ENCODE data around the gene MON2. TPM values are rescaled to one million over a fixed set of nuclear protein-coding genes. Genes with fewer than 3 reads are reported as not detected.

The MON2 gene
- total RNA-seq, 1 donor from 2014 or later: 62.3 TPM

- peak overlapping the region; percentile 42 for H3K4me3 Mint-ChIP-seq
These were observed 140.0 kb downstream of the MON2 start for GRCh38 chr12:62606654-62607053.

GRCh38 chr12:62613081-62613480 is 146.5 kb downstream of the MON2 start:
- H3K9me3 Mint-ChIP-seq: peaks cover 5% of the 10 kb centered on the region
- peaks cover 2% of the 10 kb centered on the region for H3K36me3 ChIP-seq
- H3K9ac ChIP-seq: no peak overlapping the region
- no peaks in the 10 kb centered on the region for H4K20me1 ChIP-seq (ENCODE audit: low read depth)
- no peak overlapping the region for H2AFZ ChIP-seq (replicated peaks)
- no peaks in the 10 kb centered on the region for H3K27me3 ChIP-seq
- no peak for TF ChIP-seq EZH2phosphoT487 (IDR thresholded peaks at IDR 0.05)
- no peak for TF ChIP-seq CTCF (IDR thresholded peaks at IDR 0.05)
- no peak for TF ChIP-seq EZH2 (IDR thresholded peaks at IDR 0.05)
- no peak overlapping the region for H3K27ac Mint-ChIP-seq
- no peak overlapping the region for H3K4me3 ChIP-seq
- H3K9me3 ChIP-seq (ENCODE audit: low read depth): no peaks in the 10 kb centered on the region
- no peaks in the 10 kb centered on the region for H3K27me3 Mint-ChIP-seq (ENCODE audit: insufficient read depth, low read depth)
- H3K36me3 Mint-ChIP-seq: peaks cover 37% of the 10 kb centered on the region
- H3F3A ChIP-seq (ENCODE audit: low read depth): peaks cover 22% of the 10 kb centered on the region
- peaks cover 49% of the 10 kb centered on the region for H3K79me2 ChIP-seq (ENCODE audit: low read depth)
- DNase-seq (ENCODE audit: low spot score): no peak
- no peak overlapping the region for H3K4me2 ChIP-seq
- H3K4me1 ChIP-seq: no peaks in the 10 kb centered on the region
- H3K4me1 Mint-ChIP-seq: peaks cover 8% of the 10 kb centered on the region
- H3K4me3 Mint-ChIP-seq: no peak overlapping the region
- no peak overlapping the region for H3K27ac ChIP-seq

More at GRCh38 chr12:62606654-62607053, 140.0 kb downstream of the MON2 start:
- H3F3A ChIP-seq (ENCODE audit: low read depth): peaks cover 63% of the 10 kb centered on the region
- no peak overlapping the region for H3K27ac ChIP-seq
- H3K79me2 ChIP-seq (ENCODE audit: low read depth): peaks cover 85% of the 10 kb centered on the region
- no peaks in the 10 kb centered on the region for H3K9me3 ChIP-seq (ENCODE audit: low read depth)
- no peaks in the 10 kb centered on the region for H3K27me3 ChIP-seq
- no peak for DNase-seq (ENCODE audit: low spot score)
- TF ChIP-seq CTCF (IDR thresholded peaks at IDR 0.05) (no peak), EZH2 (IDR thresholded peaks at IDR 0.05) (no peak), EZH2phosphoT487 (IDR thresholded peaks at IDR 0.05) (no peak)
- H4K20me1 ChIP-seq (ENCODE audit: low read depth): peaks cover 34% of the 10 kb centered on the region
- H3K27ac Mint-ChIP-seq: no peak overlapping the region
- H3K4me3 ChIP-seq: no peak overlapping the region
- peaks cover 25% of the 10 kb centered on the region for H3K4me1 Mint-ChIP-seq
- H3K9me3 Mint-ChIP-seq: peaks cover 7% of the 10 kb centered on the region
- H3K36me3 Mint-ChIP-seq: peaks cover 45% of the 10 kb centered on the region
- H3K27me3 Mint-ChIP-seq (ENCODE audit: insufficient read depth, low read depth): peaks cover 3% of the 10 kb centered on the region
- no peak overlapping the region for H2AFZ ChIP-seq (replicated peaks)
- H3K4me2 ChIP-seq: peak overlapping the region; percentile 97
- H3K9ac ChIP-seq: no peak overlapping the region
- peaks cover 17% of the 10 kb centered on the region for H3K36me3 ChIP-seq
- peaks cover 31% of the 10 kb centered on the region for H3K4me1 ChIP-seq

- no peak overlapping the region for H3K4me3 Mint-ChIP-seq
- no peak overlapping the region for H3K27ac Mint-ChIP-seq
- H3K4me3 ChIP-seq: no peak overlapping the region
- H3K9ac ChIP-seq: no peak overlapping the region
- no peak overlapping the region for H3K27ac ChIP-seq
- H3K36me3 ChIP-seq: no peaks in the 10 kb centered on the region
- peaks cover 21% of the 10 kb centered on the region for H3K36me3 Mint-ChIP-seq
- H3K4me1 Mint-ChIP-seq: peaks cover 3% of the 10 kb centered on the region
- H4K20me1 ChIP-seq (ENCODE audit: low read depth): no peaks in the 10 kb centered on the region
- TF ChIP-seq CTCF (IDR thresholded peaks at IDR 0.05): no peak
- TF ChIP-seq EZH2 (IDR thresholded peaks at IDR 0.05): no peak
- TF ChIP-seq EZH2phosphoT487 (IDR thresholded peaks at IDR 0.05): no peak
- H2AFZ ChIP-seq (replicated peaks): no peak overlapping the region
- no peaks in the 10 kb centered on the region for H3K27me3 ChIP-seq
- H3K27me3 Mint-ChIP-seq (ENCODE audit: insufficient read depth, low read depth): no peaks in the 10 kb centered on the region
- H3K4me2 ChIP-seq: no peak overlapping the region
- peaks cover 13% of the 10 kb centered on the region for H3F3A ChIP-seq (ENCODE audit: low read depth)
- no peak for DNase-seq (ENCODE audit: low spot score)
- no peaks in the 10 kb centered on the region for H3K79me2 ChIP-seq (ENCODE audit: low read depth)
- no peaks in the 10 kb centered on the region for H3K4me1 ChIP-seq
- peaks cover 3% of the 10 kb centered on the region for H3K9me3 Mint-ChIP-seq
- H3K9me3 ChIP-seq (ENCODE audit: low read depth): no peaks in the 10 kb centered on the region
These were observed 151.7 kb downstream of the MON2 start for GRCh38 chr12:62618319-62618718.

All from neural progenitor cell (in vitro differentiated cells).